ENCODE results near the gene SNRPA1.

SNRPA1 gene

GRCh38 chr15:101310508-101310907 is 15.5 kb upstream of the SNRPA1 start:
- DNase-seq (ENCODE audit: low read depth), result no peak
- H3K4me3 ChIP-seq (ENCODE audit: low read depth, low read length), result no peak overlapping the region
- no peak for TF ChIP-seq CTCF (IDR thresholded peaks at IDR 0.05; ENCODE audit: low read depth, low read length, missing control alignments)

GRCh38 chr15:101310161-101310480 is 15.1 kb upstream of the SNRPA1 start:
- TF ChIP-seq CTCF (IDR thresholded peaks at IDR 0.05; ENCODE audit: low read depth, low read length, missing control alignments), result no peak
- H3K4me3 ChIP-seq (ENCODE audit: low read depth, low read length), result no peak overlapping the region
- no peak for DNase-seq (ENCODE audit: low read depth)

- no peak overlapping the region for H3K4me3 ChIP-seq (ENCODE audit: low read depth, low read length)
- TF ChIP-seq CTCF (IDR thresholded peaks at IDR 0.05; ENCODE audit: low read depth, low read length, missing control alignments), result no peak
- DNase-seq (ENCODE audit: low read depth), result no peak
These were observed 14.6 kb upstream of the SNRPA1 start for GRCh38 chr15:101309436-101310160.

- TF ChIP-seq CTCF (IDR thresholded peaks at IDR 0.05; ENCODE audit: low read depth, low read length, missing control alignments), result no peak
- DNase-seq (ENCODE audit: low read depth), result no peak
- no peak overlapping the region for H3K4me3 ChIP-seq (ENCODE audit: low read depth, low read length)
These were observed 13.8 kb upstream of the SNRPA1 start for GRCh38 chr15:101308604-101309435.

- no peak for TF ChIP-seq CTCF (IDR thresholded peaks at IDR 0.05; ENCODE audit: low read depth, low read length, missing control alignments)
- DNase-seq (ENCODE audit: low read depth), result no peak
- no peak overlapping the region for H3K4me3 ChIP-seq (ENCODE audit: low read depth, low read length)
These were observed 13.0 kb upstream of the SNRPA1 start for GRCh38 chr15:101307897-101308603.

GRCh38 chr15:101307048-101307896 is 12.2 kb upstream of the SNRPA1 start:
- TF ChIP-seq CTCF (IDR thresholded peaks at IDR 0.05; ENCODE audit: low read depth, low read length, missing control alignments), result no peak
- no peak for DNase-seq (ENCODE audit: low read depth)
- no peak overlapping the region for H3K4me3 ChIP-seq (ENCODE audit: low read depth, low read length)
